ENCODE data around the gene SEPTIN5.
A peak's percentile ranks its signal among the peaks of the same experiment; 100 is the strongest.

The SEPTIN5 gene

DNA sequence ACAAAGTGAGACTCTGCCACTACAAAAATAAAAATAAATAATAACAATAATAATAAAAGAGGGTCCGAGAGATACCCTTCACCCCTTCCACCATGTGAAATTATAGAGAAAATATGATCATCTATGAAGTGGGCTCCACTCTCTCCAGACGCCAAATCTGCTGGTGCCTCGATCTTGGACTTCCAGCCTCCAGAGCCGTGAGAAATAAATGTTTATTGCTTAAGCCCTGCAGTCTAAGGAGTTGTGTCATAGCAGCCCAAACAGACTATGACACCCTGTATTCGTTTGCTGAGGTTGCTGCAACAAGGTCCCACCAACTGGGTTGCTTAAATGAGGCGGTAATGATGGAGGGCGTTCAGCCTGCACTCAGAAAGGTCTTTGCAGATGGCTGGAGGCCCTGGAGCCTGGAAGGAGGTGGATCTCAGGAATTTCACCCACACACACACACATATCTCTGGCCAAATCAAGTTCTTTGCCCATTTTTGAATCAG, 7.6 kb upstream of the SEPTIN5 start:
- DNase-seq: no peak

- no peak for DNase-seq
Measured at GRCh38 chr22:19707347-19708290, 6.7 kb upstream of the SEPTIN5 start.

GRCh38 chr22:19708321-19709011, 5.8 kb upstream of the SEPTIN5 start:
- no peak for DNase-seq

GRCh38 chr22:19709063-19709769, 5.1 kb upstream of the SEPTIN5 start:
- no peak for DNase-seq

DNA sequence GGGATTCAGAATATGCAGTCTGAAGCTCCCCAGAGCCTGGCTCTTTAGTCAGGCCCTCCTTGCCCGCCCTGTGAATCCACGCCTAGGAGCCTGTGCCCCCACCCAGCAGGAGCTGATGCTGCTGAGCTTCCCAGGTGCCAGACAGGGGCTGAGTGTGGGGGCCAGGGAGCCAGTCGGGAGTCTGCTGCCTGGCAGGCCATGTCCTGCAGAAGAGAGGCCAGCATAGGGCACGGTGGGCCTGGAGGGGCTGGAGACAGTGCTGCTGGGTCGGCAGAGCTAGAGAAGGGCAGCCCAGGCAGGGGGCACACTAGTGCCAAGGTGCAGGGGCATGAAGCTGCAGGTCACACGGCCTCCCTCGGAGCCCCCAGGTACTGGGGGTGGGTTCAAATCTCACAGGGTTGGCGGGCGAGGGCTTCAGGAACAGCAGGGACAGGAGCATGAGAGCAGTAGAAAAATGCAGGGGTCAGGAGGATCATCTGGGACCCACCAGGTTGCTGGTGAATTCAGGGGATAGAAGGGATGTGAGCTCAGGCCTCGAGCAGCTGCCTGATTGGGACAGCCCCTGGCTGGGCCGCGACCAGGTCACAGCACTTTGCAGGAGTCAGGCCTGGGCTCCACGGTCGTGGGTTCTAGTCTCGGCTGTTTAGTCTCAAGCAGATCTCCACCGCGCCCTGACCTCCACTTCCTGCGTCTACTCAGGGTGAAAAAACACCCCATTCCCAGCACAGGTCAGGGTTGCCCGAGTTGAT, 4.1 kb upstream of the SEPTIN5 start:
- DNase-seq: no peak

GRCh38 chr22:19710769-19711106, 3.6 kb upstream of the SEPTIN5 start:
- DNase-seq: no peak

DNA sequence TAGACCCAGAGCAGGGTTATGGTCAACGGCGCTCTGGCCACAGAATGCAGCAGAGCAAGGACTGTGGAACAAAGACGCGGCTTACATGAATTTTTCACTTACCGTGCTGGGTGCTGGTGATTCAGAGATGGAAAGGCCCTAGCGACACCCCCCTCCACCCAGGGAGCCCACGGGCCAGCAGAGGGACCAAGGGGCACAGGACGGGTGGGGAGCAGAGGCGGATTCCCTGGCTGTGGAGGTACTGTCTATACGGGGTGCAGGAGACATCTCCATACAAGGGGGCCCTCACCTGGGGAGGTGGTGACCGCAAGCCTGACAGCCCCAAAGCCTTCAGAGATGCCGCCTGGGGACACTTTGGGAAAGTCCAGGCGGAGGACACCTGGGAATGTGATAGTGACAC, 1.1 kb upstream of the SEPTIN5 start:
- peak; percentile 6 for DNase-seq

DNA sequence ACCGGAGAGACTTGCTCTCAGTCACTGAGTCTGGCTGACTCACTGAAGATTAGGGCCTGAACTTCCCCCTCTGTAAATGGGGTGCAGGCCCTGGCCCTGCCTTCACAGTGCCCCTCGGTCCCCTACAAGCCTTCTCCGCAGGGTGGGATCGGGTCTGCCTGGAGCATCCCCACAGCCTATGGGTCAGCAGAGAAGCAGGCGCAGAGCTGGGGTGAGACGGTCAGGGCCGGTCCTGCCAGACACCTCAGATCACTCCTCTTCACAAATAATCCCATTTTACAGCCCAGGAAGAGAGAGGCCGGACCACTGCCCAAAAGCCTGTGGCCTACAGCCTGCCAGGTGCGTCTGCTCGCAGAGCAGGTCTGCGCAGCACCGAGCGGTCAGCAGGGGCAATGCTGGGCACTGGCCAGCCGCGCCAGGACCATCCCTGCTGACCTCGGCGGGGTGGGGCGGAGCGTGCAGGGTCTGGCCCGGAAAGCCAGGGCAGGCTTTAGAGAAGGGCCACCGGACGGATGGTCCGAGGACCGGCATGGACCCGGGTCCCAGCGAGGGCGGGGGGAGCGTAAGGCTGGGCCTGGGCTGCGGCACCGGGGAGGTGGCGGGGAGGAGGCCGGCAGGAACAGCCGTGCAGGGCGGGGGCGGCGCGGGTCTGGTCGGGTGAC, 522 bp upstream of the SEPTIN5 start:
- DNase-seq: peak; percentile 41

GRCh38 chr22:19715188-19715930, 1.1 kb downstream of the SEPTIN5 start:
- peak; percentile 21 for DNase-seq

GRCh38 chr22:19716041-19716828, 1.9 kb downstream of the SEPTIN5 start:
- peak; percentile 17 for DNase-seq

DNA sequence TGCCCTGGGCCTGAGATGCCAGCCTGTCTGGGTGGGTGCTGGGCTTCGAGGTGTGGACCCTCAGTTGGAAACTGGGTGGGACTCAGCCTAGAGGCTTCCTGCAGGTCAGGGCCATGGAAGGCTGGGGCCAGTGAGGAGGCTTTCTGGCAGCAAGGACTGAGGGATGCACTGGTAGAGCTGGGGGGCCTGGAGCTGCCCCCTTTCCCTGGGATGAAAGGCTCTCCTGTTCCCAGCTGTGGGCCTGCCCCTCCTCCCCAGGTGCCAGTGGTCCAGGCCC, 2.5 kb downstream of the SEPTIN5 start:
- DNase-seq: no peak

DNA sequence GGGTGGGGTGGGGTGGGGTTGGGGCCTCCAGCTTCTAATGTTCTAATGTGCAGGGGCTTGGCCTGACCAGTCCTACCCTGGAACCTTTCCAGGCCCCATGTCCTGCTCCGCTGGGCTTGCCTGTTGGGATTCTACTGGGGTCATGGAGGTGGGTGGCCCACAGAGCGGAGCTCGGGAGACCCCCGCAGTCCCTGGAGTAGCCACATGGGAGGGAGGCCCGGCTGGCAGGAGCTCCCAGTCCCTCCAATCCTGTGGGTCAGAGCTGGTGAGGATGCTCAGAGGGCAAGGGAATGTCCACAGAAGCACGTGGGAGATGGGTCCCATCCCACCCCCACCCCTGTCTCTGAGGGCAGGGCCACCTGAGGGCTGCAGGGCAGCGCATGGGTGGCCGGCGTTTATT, 2.9 kb downstream of the SEPTIN5 start:
- peak; percentile 47 for DNase-seq

GRCh38 chr22:19717691-19718455, 3.6 kb downstream of the SEPTIN5 start:
- DNase-seq: peak; percentile 97

DNA sequence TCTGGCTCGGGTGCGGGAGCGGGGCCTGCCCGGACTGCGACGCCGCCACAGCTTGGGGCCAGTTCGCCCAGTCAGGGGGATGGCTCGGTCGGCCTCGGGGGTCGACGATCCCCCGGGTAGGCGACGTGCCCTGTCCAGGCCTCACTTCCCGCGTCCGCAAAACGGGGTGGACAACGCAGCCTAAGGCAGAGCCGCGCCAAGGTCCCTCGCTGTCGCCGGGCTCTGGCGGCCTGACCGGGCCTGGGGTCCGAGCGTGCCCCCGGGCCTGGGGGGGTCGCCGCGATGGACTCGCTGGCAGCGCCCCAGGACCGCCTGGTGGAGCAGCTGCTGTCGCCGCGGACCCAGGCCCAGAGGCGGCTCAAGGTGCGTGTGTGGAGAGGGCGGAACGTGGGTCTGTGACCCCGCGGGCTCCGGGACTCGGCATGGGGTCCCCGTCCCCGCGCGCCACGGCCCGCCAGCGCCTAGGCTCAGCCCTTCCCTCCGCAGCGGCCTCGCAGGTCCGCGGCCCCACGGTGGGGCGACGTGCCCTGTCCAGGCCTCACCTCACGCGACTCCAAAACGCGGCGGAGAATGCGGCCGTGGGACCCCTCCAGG, 4.2 kb downstream of the SEPTIN5 start:
- DNase-seq: peak; percentile 79

DNA sequence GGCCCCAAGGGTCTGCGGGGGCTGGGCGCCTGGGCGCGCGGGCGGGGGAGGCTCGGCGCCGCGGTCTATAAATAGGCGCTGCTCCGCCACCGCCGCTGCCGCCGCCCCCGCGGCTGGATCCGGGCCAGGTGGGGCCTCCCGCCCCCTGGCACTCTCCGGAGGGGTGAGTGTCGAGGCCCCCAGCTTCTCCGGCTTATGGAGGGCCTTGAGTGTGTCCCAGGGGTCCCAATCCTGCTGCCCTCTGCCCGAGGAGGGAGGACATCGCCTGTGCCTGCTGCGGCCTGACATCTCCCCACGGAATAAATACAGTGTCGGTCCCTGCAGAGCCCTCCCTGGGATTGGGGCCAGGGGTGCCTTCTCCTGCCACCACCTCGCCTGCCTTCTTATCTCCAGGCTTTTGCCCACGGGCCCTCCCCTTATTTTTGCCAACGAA, 4.8 kb downstream of the SEPTIN5 start:
- DNase-seq: no peak

GRCh38 chr22:19719488-19720021, 5.3 kb downstream of the SEPTIN5 start:
- no peak for DNase-seq

DNA sequence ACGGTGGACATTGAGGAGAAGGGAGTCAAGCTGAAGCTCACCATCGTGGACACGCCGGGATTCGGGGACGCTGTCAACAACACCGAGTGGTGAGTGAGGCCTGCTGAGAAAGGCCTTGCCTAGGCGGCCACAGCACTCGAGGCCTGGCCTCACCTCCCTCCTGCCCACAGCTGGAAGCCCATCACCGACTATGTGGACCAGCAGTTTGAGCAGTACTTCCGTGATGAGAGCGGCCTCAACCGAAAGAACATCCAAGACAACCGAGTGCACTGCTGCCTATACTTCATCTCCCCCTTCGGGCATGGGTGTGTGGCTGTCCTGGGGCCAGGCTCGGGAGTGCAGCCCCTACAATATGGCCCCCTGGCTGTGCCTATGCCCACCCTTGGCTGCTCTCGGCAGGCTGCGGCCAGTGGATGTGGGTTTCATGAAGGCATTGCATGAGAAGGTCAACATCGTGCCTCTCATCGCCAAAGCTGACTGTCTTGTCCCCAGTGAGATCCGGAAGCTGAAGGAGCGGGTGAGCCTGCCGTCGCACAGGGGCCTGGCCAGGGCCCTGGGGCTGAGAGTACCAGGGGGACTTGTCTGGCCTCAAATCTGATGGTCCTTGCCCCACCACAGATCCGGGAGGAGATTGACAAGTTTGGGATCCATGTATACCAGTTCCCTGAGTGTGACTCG, 6.0 kb downstream of the SEPTIN5 start:
- DNase-seq: no peak

- no peak for DNase-seq
Measured at GRCh38 chr22:19720999-19721329, 6.7 kb downstream of the SEPTIN5 start.

All from 8988T (cell line).